Fibroblast of villous mesenchyme (primary cell): Measurements from ENCODE around the gene RPS6KA1. TPM values are rescaled to one million over a fixed set of nuclear protein-coding genes. Genes with fewer than 3 reads are reported as not detected.
A peak's percentile ranks its signal among the peaks of the same experiment; 100 is the strongest.

Experiments used
- DNase-seq: peaks from one replicate; pipeline ENCODE4 v3.0.0-alpha.2; 2010; ENCODE audit warnings: low read depth
- H3K4me3 ChIP-seq: 2 replicates; pipeline ENCODE4 v1.5.1; 2011; ENCODE audit warnings: low read depth, mild to moderate bottlenecking, low read length
- total RNA-seq: library from RNA; depleted of rRNA; stranded (reverse); fragments of >200 nt; gene quantifications from 2 replicates; pipeline ENCODE4 v1.2.3, GENCODE V29; 2012
- TF ChIP-seq, protein P1 (sequence below): IDR thresholded peaks from 2 replicates; pipeline ENCODE4 v1.5.1; 2012; ENCODE audit warnings: low read depth, mild to moderate bottlenecking, low read length; ENCODE audit not compliant: insufficient read depth

Gene RPS6KA1
- total RNA-seq, result 3.2 and 6.9 TPM in 2 replicates

- peak; percentile 30 for DNase-seq
- TF ChIP-seq, protein P1, sequence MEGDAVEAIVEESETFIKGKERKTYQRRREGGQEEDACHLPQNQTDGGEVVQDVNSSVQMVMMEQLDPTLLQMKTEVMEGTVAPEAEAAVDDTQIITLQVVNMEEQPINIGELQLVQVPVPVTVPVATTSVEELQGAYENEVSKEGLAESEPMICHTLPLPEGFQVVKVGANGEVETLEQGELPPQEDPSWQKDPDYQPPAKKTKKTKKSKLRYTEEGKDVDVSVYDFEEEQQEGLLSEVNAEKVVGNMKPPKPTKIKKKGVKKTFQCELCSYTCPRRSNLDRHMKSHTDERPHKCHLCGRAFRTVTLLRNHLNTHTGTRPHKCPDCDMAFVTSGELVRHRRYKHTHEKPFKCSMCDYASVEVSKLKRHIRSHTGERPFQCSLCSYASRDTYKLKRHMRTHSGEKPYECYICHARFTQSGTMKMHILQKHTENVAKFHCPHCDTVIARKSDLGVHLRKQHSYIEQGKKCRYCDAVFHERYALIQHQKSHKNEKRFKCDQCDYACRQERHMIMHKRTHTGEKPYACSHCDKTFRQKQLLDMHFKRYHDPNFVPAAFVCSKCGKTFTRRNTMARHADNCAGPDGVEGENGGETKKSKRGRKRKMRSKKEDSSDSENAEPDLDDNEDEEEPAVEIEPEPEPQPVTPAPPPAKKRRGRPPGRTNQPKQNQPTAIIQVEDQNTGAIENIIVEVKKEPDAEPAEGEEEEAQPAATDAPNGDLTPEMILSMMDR, result no peak
- H3K4me3 ChIP-seq, result peak within 1 kb of the TSS; percentile 67
Observed at GRCh38 chr1:26529655-26530409, at the start of gene RPS6KA1. TSS of gene RPS6KA1 (plus strand) at chr1:26529761. CDS start at chr1:26529921, 160 bp downstream.

- TF ChIP-seq, protein P1, result no peak
- DNase-seq, result no peak
- no peak overlapping the region for H3K4me3 ChIP-seq
Observed at GRCh38 chr1:26482921-26483320, 46.6 kb upstream of the RPS6KA1 start.

DNA sequence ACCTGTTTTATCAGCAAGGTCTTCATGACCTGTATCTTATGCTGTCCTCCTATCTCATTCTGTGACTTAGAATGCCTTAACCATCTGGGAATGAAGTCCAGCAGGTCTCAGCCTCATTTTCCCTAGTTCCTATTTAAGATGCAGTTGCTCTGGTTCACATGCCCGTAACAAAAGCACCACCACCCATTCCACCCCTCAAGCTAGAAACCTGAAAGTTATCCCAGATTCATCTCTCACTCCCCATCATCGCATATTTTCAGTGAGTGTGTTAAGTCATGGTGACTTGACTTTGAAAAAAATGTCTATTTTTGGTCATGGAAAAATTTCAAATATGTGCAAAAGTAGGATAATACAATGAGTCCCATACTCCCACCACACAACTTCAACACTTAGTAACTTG is 45.6 kb upstream of the RPS6KA1 start:
- no peak for DNase-seq
- TF ChIP-seq, protein P1, result no peak
- H3K4me3 ChIP-seq, result no peak overlapping the region

GRCh38 chr1:26490155-26490554 is 39.4 kb upstream of the RPS6KA1 start:
- TF ChIP-seq, protein P1, result no peak
- no peak overlapping the region for H3K4me3 ChIP-seq
- DNase-seq, result no peak

GRCh38 chr1:26493267-26493666 is 36.3 kb upstream of the RPS6KA1 start:
- H3K4me3 ChIP-seq, result no peak overlapping the region
- TF ChIP-seq, protein P1, result no peak
- no peak for DNase-seq

DNA sequence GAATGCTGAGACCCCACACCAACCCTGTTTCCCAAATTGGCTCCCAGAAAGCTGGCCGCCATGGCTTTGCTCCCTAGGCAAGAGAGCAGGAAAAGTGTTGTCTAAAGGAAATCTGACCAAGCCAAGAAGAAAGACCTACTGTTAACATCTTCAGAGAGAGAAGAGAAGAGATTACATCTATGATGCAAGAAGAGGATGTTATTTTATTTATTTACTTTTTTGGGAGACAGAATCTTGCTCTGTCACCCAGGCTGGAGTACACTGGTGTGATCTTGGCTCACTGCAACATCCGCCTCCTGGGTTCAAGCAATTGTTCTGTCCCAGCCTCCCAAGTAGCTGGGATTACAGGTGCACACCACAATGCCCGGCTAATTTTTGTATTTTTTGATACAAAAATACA is 35.6 kb upstream of the RPS6KA1 start:
- H3K4me3 ChIP-seq, result no peak overlapping the region
- TF ChIP-seq, protein P1, result no peak
- no peak for DNase-seq

DNA sequence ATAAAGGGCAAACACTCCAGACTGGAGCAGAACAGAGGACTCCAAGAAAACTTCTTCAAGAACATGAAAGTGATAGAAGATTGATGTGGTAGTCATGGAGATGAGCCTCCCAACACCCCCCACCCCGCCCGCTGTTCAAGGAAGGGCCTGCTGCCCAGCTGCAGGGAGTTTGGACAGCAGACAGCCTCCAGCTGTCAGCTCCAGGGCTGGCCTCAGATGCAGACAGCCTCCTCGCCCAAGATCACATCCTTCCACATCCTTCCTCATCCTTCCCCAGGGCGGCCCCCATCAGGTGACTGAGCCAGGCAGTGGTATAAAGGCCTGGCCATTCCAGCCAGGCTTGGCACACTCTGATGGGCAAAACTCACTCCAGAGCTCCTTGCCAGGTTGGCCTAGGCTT is 32.7 kb upstream of the RPS6KA1 start:
- no peak for DNase-seq
- H3K4me3 ChIP-seq, result no peak overlapping the region
- TF ChIP-seq, protein P1, result no peak
